Fibroblast of lung (primary cell): ENCODE results near the gene TMEM250.

Source experiments
- CTCF ChIP-seq, 2 donors: IDR thresholded peaks in 1 of 2; conservative IDR thresholded peaks in 1 of 2; 1 replicate in 1 of 2; 2 replicates in 1 of 2; pipeline ENCODE4 v1.5.1; 2011 to 2012; ENCODE audit warnings: low read length in 2 of 2, control low read depth in 1 of 2, inconsistent platforms in 1 of 2, low read depth in 1 of 2, mild to moderate bottlenecking in 1 of 2
- EZH2 ChIP-seq: IDR thresholded peaks from 2 replicates; pipeline ENCODE4 v1.5.1; 2012; ENCODE audit warnings: low read length, control low read depth, mild to moderate bottlenecking; ENCODE audit errors: missing control alignments

DNA sequence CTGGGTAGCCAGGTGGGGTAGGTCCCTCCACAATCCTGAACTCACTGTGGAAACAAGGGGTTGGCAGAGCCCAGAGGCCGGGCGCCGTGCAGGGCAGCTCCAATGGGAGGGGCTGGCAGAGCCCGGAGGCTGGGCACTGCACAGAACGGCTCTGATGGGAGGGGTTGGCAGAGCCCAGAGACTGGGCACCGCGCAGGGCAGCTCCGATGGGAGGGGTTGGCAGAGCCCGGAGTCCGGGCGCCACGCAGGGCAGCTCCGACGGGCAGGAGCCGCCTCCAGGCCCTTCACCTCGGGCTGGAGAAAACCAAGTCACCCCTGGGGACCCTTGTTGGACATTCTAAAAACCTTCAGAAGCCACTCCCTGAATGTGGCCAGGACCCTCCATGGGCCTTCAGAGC lies 32.9 kb downstream of the TMEM250 start:
- TF ChIP-seq CTCF (conservative IDR thresholded peaks at IDR 0.05 in 1 of 2, IDR thresholded peaks at IDR 0.05 in 1 of 2; ENCODE audit: low read depth in 1 of 2, low read length in 2 of 2) (no peak), EZH2 (no peak)
